GM23248 (cell line): ENCODE results near the gene TAS1R3. TPM values are rescaled to one million over a fixed set of nuclear protein-coding genes. Genes with fewer than 3 reads are reported as not detected.

Experiments used
- DNase-seq: peaks from one replicate; pipeline ENCODE4 v3.0.0-alpha.2; 2015
- H2AFZ ChIP-seq: fragments of 200-600 bp; sonication (generic); 2 replicates; pipeline ENCODE4 v1.6.1; 2016; ENCODE audit warnings: antibody characterized with exemption
- H3F3A ChIP-seq: fragments of 200-600 bp; sonication (generic); 2 replicates; pipeline ENCODE4 v1.6.1; 2016; ENCODE audit warnings: mild to moderate bottlenecking, antibody characterized with exemption, mixed run types; ENCODE audit not compliant: insufficient read depth
- H3K27ac ChIP-seq: fragments of 200-600 bp; sonication (generic); 2 replicates; pipeline ENCODE4 v1.5.1; 2016; ENCODE audit warnings: mild to moderate bottlenecking
- H3K27me3 ChIP-seq: fragments of 200-600 bp; sonication (generic); replicated peaks from 2 replicates; pipeline ENCODE4 v1.6.1; 2016; ENCODE audit warnings: mild to moderate bottlenecking; ENCODE audit not compliant: insufficient read depth
- H3K36me3 ChIP-seq: fragments of 200-600 bp; sonication (generic); 2 replicates; pipeline ENCODE4 v1.6.1; 2016; ENCODE audit warnings: low read depth, mild to moderate bottlenecking
- H3K4me1 ChIP-seq: fragments of 200-600 bp; sonication (generic); 2 replicates; pipeline ENCODE4 v1.6.1; 2016; ENCODE audit warnings: mild to moderate bottlenecking; ENCODE audit not compliant: insufficient read depth
- H3K4me2 ChIP-seq: fragments of 200-600 bp; sonication (generic); one replicate; pipeline ENCODE4 v1.6.1; 2016; ENCODE audit warnings: mild to moderate bottlenecking; ENCODE audit not compliant: unreplicated experiment
- H3K4me3 ChIP-seq: fragments of 200-600 bp; sonication (generic); 2 replicates; pipeline ENCODE4 v1.5.1; 2016; ENCODE audit warnings: mild to moderate bottlenecking
- H3K79me2 ChIP-seq: fragments of 200-600 bp; sonication (generic); 2 replicates; pipeline ENCODE4 v1.6.1; 2016; ENCODE audit warnings: mild to moderate bottlenecking; ENCODE audit not compliant: insufficient read depth
- H3K9ac ChIP-seq: fragments of 200-600 bp; sonication (generic); 2 replicates; pipeline ENCODE4 v1.6.1; 2016; ENCODE audit warnings: mild to moderate bottlenecking
- H3K9me2 ChIP-seq: fragments of 200-600 bp; sonication (generic); 2 replicates; pipeline ENCODE4 v1.6.1; 2016; ENCODE audit warnings: mixed run types, mild to moderate bottlenecking, moderate library complexity; ENCODE audit not compliant: insufficient read depth
- H3K9me3 ChIP-seq: fragments of 200-600 bp; sonication (generic); one replicate; pipeline ENCODE4 v1.6.1; 2017; ENCODE audit warnings: low read depth
- H4K20me1 ChIP-seq: fragments of 200-600 bp; sonication (generic); 2 replicates; pipeline ENCODE4 v1.6.0; 2016; ENCODE audit not compliant: insufficient read depth
- EZH2 ChIP-seq: fragments of 200-600 bp; sonication (generic); IDR thresholded peaks from 2 replicates; pipeline ENCODE4 v1.6.1; 2018; ENCODE audit warnings: antibody characterized with exemption, mild to moderate bottlenecking; ENCODE audit not compliant: insufficient read depth, poor library complexity, severe bottlenecking
- EZH2phosphoT487 ChIP-seq: fragments of 200-600 bp; sonication (generic); IDR thresholded peaks from 2 replicates; pipeline ENCODE4 v1.6.1; 2018; ENCODE audit warnings: antibody characterized with exemption, moderate library complexity, mild to moderate bottlenecking, low read depth; ENCODE audit not compliant: insufficient read depth
- WGBS, 2 experiments: methylation state at CpG; one replicate each; pipeline ENCODE4 v1.1.6; 2015 to 2017; ENCODE audit warnings: low lambda C conversion rate in 2 of 2, low coverage in 1 of 2; ENCODE audit errors: missing lambda C conversion rate in 2 of 2; 5-methylcytosine and 5-hydroxymethylcytosine counted together
- in situ Hi-C: fragments of 300-500 bp; cut with MboI; formaldehyde crosslinking; loops from 2 replicates; pipeline ENCODE4 v1.15.0; 2020
- polyA plus RNA-seq: library from polyadenylated mRNA; unstranded; fragments of >200 nt; fragmentation: Nextera tagmentation; extraction: Ambion mirVana; gene quantifications from 2 replicates; pipeline ENCODE4 v1.2.1, GENCODE V29; 2016
- total RNA-seq: library from RNA; depleted of rRNA; stranded (reverse); fragments of >200 nt; shearing (Covaris generic); gene quantifications from 2 replicates; pipeline ENCODE4 v1.2.3, GENCODE V29; 2014

The TAS1R3 gene
- total and polyA plus RNA-seq, 2 experiments from 2014 or later: 0.54 TPM; not detected in 1

DNA sequence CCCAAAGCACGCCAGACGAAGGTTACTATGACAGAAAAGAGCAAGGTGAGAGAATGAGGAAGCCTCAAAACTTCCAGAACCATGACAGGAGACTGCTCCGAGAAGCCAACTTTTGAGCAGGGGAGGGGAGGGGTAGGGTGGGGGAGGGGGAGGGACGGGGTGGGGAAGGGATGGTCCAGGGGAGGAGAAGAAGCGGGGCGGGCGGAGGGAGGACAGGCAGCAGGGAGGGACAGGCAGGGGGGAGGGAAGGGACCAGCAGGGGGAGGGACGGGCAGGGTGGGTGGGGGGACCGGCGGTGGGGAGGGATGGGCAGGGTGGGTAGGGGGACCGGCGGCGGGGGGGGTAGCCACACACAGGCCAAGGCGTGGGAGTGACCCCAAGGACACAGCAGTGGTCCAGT lies 8.7 kb upstream of the TAS1R3 start:
- TF ChIP-seq EZH2 (no peak), EZH2phosphoT487 (no peak)
- no peak for DNase-seq
- peaks cover 83% of the 10 kb centered on the region for H3K79me2 ChIP-seq
- H3K36me3 ChIP-seq: peaks cover 4% of the 10 kb centered on the region; the same call in 1 of the 2 replicates
- no peak overlapping the region for H2AFZ ChIP-seq
- no peak overlapping the region for H3K9ac ChIP-seq
- H3K27ac ChIP-seq: no peak overlapping the region
- peaks cover 18% of the 10 kb centered on the region for H3F3A ChIP-seq
- in situ Hi-C loops: no loop called here
- no peaks in the 10 kb centered on the region for H3K27me3 ChIP-seq
- 63 to 75% methylated on average over 4 to 14 of the region's 14 CpGs for WGBS, 2 experiments
- H3K4me1 ChIP-seq: peaks cover 26% of the 10 kb centered on the region
- no peak overlapping the region for H3K4me3 ChIP-seq
- no peaks in the 10 kb centered on the region for H3K9me3 ChIP-seq
- H3K9me2 ChIP-seq: no peaks in the 10 kb centered on the region
- H3K4me2 ChIP-seq: no peak overlapping the region
- H4K20me1 ChIP-seq: no peaks in the 10 kb centered on the region

DNA sequence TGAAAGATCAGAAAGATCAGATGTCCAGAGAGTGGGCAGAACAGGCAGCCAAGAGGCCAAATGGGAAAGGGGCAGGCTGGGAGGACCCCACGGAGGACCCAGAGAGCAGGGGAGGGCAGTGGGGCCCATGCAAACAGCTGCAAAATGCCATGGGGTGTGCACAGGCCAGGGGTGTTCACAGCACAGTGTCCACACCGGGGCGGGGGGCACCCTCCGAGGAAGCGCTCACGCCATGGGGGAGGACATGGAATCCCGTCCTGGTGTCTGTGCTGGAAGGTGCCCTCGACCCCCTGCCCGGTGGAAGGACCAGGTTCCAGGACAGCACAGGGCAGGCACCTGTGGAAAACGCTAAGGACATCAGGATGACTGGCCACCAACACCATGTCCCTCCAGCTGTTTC lies 8.1 kb upstream of the TAS1R3 start:
- peak overlapping the region; percentile 44; the same call in 1 of the 2 replicates for H3K9ac ChIP-seq
- peaks cover 4% of the 10 kb centered on the region; the same call in 1 of the 2 replicates for H3K36me3 ChIP-seq
- TF ChIP-seq EZH2phosphoT487: no peak
- TF ChIP-seq EZH2: no peak
- 79 to 83% methylated on average over 8 to 10 of the region's 10 CpGs for WGBS, 2 experiments
- no peak overlapping the region for H2AFZ ChIP-seq
- no peaks in the 10 kb centered on the region for H3K9me3 ChIP-seq
- in situ Hi-C loops: no loop called here
- peaks cover 22% of the 10 kb centered on the region for H3K4me1 ChIP-seq
- H3K4me3 ChIP-seq: peak overlapping the region; percentile 58; the same call in 1 of the 2 replicates
- DNase-seq: no peak
- H3K27ac ChIP-seq: no peak overlapping the region
- H3K9me2 ChIP-seq: no peaks in the 10 kb centered on the region
- H3F3A ChIP-seq: peaks cover 13% of the 10 kb centered on the region
- no peaks in the 10 kb centered on the region for H3K27me3 ChIP-seq
- H4K20me1 ChIP-seq: no peaks in the 10 kb centered on the region
- H3K4me2 ChIP-seq: no peak overlapping the region
- H3K79me2 ChIP-seq: peaks cover 78% of the 10 kb centered on the region

DNA sequence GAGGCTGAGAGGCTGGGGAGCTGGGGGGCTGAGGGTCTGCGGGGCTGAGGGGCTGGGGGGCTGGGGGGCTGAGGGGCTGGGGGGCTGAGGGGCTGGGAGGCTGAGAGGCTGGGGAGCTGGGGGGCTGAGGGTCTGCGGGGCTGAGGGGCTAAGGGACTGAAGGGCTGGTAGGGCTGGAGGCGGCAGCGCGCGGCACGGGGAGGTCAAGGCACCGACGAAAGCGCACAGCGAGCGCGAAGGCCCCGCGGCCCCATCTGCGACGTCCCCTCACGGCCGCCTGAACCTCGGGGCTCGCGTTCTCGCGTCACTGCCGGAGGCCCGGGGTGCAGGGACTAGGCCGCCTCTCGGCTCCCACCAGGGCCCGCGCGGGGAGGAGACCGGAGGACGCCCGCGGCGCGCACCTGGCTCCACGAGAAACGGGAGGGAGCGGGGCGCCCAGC lies 7.0 kb upstream of the TAS1R3 start:
- in situ Hi-C loops: no loop called here
- Histone ChIP-seq H3K9me2 (no peaks in the 10 kb centered on the region), H4K20me1 (no peaks in the 10 kb centered on the region), H3K4me1 (peaks cover 14% of the 10 kb centered on the region), H3K9ac (peak overlapping the region; percentile 97), H3K36me3 (peaks cover 4% of the 10 kb centered on the region; the same call in 1 of the 2 replicates), H3K9me3 (no peaks in the 10 kb centered on the region), H3K27me3 (no peaks in the 10 kb centered on the region), H3K4me3 (peak overlapping the region; percentile 89), H3K27ac (peak overlapping the region; percentile 72), H3K4me2 (peak overlapping the region; percentile 55), H2AFZ (no peak overlapping the region), H3F3A (peaks cover 3% of the 10 kb centered on the region; the same call in 1 of the 2 replicates), H3K79me2 (peaks cover 71% of the 10 kb centered on the region)
- 0 to 2% methylated on average over 14 to 38 of the region's 41 CpGs for WGBS, 2 experiments
- no peak for DNase-seq
- TF ChIP-seq EZH2phosphoT487 (no peak), EZH2 (no peak)

DNA sequence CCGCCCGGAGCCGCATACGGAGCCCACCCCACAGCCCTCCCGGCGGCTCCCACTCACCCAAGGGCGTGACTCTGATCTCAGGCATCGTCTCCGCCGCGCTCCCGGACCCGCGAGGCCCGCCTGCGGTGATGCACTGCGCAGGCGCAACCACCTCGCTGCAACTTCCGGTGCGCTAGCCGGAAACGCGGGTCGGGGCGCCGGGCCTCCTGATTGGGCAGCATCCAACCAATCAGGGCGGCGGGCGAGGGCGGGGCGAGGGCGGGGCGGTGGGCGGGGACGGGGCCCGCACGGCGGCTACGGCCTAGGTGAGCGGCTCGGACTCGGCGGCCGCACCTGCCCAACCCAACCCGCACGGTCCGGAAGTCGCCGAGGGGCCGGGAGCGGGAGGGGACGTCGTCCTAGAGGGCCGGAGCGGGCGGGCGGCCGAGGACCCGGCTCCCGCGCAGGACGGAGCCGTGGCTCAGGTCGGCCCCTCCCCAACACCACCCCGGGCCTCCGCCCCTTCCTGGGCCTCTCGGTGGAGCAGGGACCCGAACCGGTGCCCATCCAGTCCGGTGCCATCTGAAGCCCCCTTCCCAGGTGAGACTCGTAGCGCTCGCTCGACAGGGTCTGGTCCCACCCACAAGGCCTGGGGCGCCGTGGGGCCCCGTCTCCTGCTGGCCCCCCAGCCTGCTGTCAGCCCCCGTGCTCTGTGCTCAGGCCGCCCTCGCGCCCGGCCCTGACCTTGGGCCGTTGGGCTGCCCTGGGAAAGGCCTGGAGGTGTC lies 6.4 kb upstream of the TAS1R3 start, which contains the start of the genes CPTP and INTS11:
TSS of gene CPTP (plus strand) at position 279 of the 764 bp plus-strand sequence. CDS start 2,109 bp downstream, outside the sequence.
TSS of gene INTS11 (minus strand) at position 137 of the 764 bp plus-strand sequence. CDS start at position 85, 52 bp downstream.
- Histone ChIP-seq H3K9me3 (no peaks in the 10 kb centered on the region), H3F3A (no peaks in the 10 kb centered on the region), H3K4me2 (peak within 1 kb of the TSS; percentile 80), H3K79me2 (peaks cover 65% of the 10 kb centered on the region), H4K20me1 (no peaks in the 10 kb centered on the region), H2AFZ (peak within 1 kb of the TSS; percentile 51), H3K36me3 (no peaks in the 10 kb centered on the region; the same call in 1 of the 2 replicates), H3K27me3 (no peaks in the 10 kb centered on the region), H3K9me2 (no peaks in the 10 kb centered on the region), H3K4me1 (peaks cover 14% of the 10 kb centered on the region), H3K27ac (peak within 1 kb of the TSS; percentile 72), H3K4me3 (peak within 1 kb of the TSS; percentile 89), H3K9ac (peak within 1 kb of the TSS; percentile 97)
- in situ Hi-C loops: no loop called here
- peak; percentile 98 for DNase-seq
- WGBS, 2 experiments: 0 to 1% methylated on average over 24 to 71 of the region's 84 CpGs
- no peak for TF ChIP-seq EZH2
- TF ChIP-seq EZH2phosphoT487: no peak
